GM12873 (cell line): Measurements from ENCODE around the gene SLC39A3.

Experiments
- CTCF ChIP-seq: IDR thresholded peaks from 2 replicates; pipeline ENCODE4 v1.5.1; 2012; ENCODE audit warnings: low read depth, mild to moderate bottlenecking, moderate library complexity, low read length, control low read depth; ENCODE audit not compliant: insufficient read depth; ENCODE audit errors: missing control alignments

Gene SLC39A3

GRCh38 chr19:2759965-2760364 is 20.1 kb upstream of the SLC39A3 start:
- no peak for TF ChIP-seq CTCF

- no peak for TF ChIP-seq CTCF
Observed at GRCh38 chr19:2759362-2759761, 19.5 kb upstream of the SLC39A3 start.

GRCh38 chr19:2758601-2759313 is 18.9 kb upstream of the SLC39A3 start:
- no peak for TF ChIP-seq CTCF

GRCh38 chr19:2756921-2757881 is 17.4 kb upstream of the SLC39A3 start:
- no peak for TF ChIP-seq CTCF

DNA sequence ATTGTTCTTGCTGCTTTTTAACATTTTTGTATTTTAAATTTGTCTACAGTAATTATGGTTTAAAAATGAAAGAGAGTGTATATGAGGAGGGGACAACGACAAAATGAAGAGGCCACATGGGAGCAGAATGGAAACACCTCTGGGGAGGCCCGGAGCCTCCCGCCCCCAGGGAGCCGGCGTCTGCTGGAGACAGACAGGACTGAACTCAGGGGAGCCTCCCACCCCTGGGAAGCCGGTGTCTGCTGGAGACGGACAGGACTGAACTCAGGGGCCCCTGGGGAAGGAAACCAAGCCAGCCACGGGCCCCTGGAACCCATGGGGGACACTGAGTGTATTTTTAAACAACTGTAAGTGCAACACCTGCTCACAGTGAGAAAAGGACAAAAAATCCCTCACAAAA is 16.7 kb upstream of the SLC39A3 start:
- TF ChIP-seq CTCF: no peak

DNA sequence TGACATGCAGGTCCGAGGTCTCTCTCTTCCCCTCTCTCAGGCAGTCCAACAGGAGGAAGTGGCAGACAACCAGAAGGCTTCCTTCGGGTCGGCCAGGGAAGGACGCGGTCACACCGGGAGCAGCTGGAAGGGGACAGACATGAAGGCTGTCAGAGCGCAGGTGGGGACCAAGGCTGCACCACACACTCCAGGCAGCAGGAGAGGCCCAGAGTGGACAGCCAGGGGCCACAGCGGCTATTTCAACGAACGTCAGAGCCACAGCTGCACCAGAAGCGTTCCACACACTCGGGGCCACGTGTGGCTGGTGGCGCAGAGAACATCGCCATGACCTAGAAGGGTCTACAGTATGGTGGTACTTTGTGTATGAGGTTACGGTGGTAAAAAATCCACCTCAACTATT is 16.0 kb upstream of the SLC39A3 start:
- no peak for TF ChIP-seq CTCF

DNA sequence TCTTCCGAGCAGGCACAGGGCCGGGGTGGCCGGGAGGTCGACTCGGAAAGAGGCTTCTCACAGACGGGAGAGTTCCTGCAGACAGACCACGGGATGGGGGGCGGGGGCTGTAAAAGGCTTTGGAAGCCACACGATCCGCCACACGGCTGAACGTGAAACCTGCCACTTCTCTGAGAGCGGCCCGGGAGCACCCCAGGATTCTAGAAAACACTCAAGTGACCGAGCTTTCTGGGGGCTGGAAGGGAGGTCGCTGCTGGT is 15.6 kb upstream of the SLC39A3 start:
- no peak for TF ChIP-seq CTCF
